ENCODE measurements around the gene DLGAP1. TPM values are rescaled to one million over a fixed set of nuclear protein-coding genes. Genes with fewer than 3 reads are reported as not detected.

Gene DLGAP1
- polyA plus RNA-seq, 1 donor from 2014 or later, result 4.5 TPM

- Histone ChIP-seq H3K9me3 (ENCODE audit: low read length) (peaks cover 3% of the 10 kb centered on the region), H3K27me3 (ENCODE audit: insufficient read depth, low read depth, low read length) (no peaks in the 10 kb centered on the region), H2AFZ (ENCODE audit: low read depth, low read length) (no peak overlapping the region), H3F3A (ENCODE audit: insufficient read depth, low read length, poor library complexity, severe bottlenecking) (no peaks in the 10 kb centered on the region), H3K79me2 (replicated peaks; ENCODE audit: insufficient read depth, low read length) (no peaks in the 10 kb centered on the region), H3K9ac (ENCODE audit: low read length) (no peak overlapping the region), H3K36me3 (ENCODE audit: insufficient read depth, low read length) (no peaks in the 10 kb centered on the region), H4K20me1 (ENCODE audit: insufficient read depth) (no peaks in the 10 kb centered on the region), H3K4me2 (ENCODE audit: low read length) (no peak overlapping the region), H3K9me2 (ENCODE audit: insufficient read depth, low read length) (no peaks in the 10 kb centered on the region), H3K27ac (ENCODE audit: low read length) (no peak overlapping the region), H3K4me3 (ENCODE audit: low read length) (no peak overlapping the region)
- TF ChIP-seq EZH2 (IDR thresholded peaks at IDR 0.05; ENCODE audit: borderline replicate concordance, insufficient read depth, low read length, poor library complexity, severe bottlenecking), result no peak
- no peak for TF ChIP-seq TAF1 (IDR thresholded peaks at IDR 0.05; ENCODE audit: low read depth)
- TF ChIP-seq SMC3 (conservative IDR thresholded peaks at IDR 0.05; ENCODE audit: poor library complexity), result no peak
- no peak for TF ChIP-seq POLR2AphosphoS5 (IDR thresholded peaks at IDR 0.05)
Observed at GRCh38 chr18:3855966-3856365, 599.1 kb downstream of the DLGAP1 start.

- H4K20me1 ChIP-seq (ENCODE audit: insufficient read depth), result no peaks in the 10 kb centered on the region
- H3K27me3 ChIP-seq (ENCODE audit: insufficient read depth, low read depth, low read length), result no peaks in the 10 kb centered on the region
- H2AFZ ChIP-seq (ENCODE audit: low read depth, low read length), result no peak overlapping the region
- H3K9ac ChIP-seq (ENCODE audit: low read length), result no peak overlapping the region
- no peaks in the 10 kb centered on the region for H3F3A ChIP-seq (ENCODE audit: insufficient read depth, low read length, poor library complexity, severe bottlenecking)
- no peak overlapping the region for H3K4me3 ChIP-seq (ENCODE audit: low read length)
- H3K79me2 ChIP-seq (replicated peaks; ENCODE audit: insufficient read depth, low read length), result no peaks in the 10 kb centered on the region
- no peak overlapping the region for H3K4me2 ChIP-seq (ENCODE audit: low read length)
- TF ChIP-seq EZH2 (IDR thresholded peaks at IDR 0.05; ENCODE audit: borderline replicate concordance, insufficient read depth, low read length, poor library complexity, severe bottlenecking), result no peak
- TF ChIP-seq SMC3 (conservative IDR thresholded peaks at IDR 0.05; ENCODE audit: poor library complexity), result no peak
- H3K36me3 ChIP-seq (ENCODE audit: insufficient read depth, low read length), result no peaks in the 10 kb centered on the region
- H3K9me2 ChIP-seq (ENCODE audit: insufficient read depth, low read length), result no peaks in the 10 kb centered on the region
- peaks cover 3% of the 10 kb centered on the region for H3K9me3 ChIP-seq (ENCODE audit: low read length)
- no peak overlapping the region for H3K27ac ChIP-seq (ENCODE audit: low read length)
Observed at GRCh38 chr18:3852321-3852720, 602.8 kb downstream of the DLGAP1 start.

GRCh38 chr18:3851159-3851558 lies 603.9 kb downstream of the DLGAP1 start:
- no peak for TF ChIP-seq RAD21 (conservative IDR thresholded peaks at IDR 0.05)
- no peak for TF ChIP-seq REST (IDR thresholded peaks at IDR 0.05; ENCODE audit: borderline replicate concordance)
- TF ChIP-seq EZH2 (IDR thresholded peaks at IDR 0.05; ENCODE audit: borderline replicate concordance, insufficient read depth, low read length, poor library complexity, severe bottlenecking), result no peak
- no peak for TF ChIP-seq MXI1 (conservative IDR thresholded peaks at IDR 0.05; ENCODE audit: poor library complexity, severe bottlenecking)
- no peak for TF ChIP-seq TAF1 (IDR thresholded peaks at IDR 0.05; ENCODE audit: low read depth)
- TF ChIP-seq EP300 (conservative IDR thresholded peaks at IDR 0.05; ENCODE audit: poor library complexity, severe bottlenecking), result no peak
- no peak for TF ChIP-seq SMC3 (conservative IDR thresholded peaks at IDR 0.05; ENCODE audit: poor library complexity)
- TF ChIP-seq POLR2AphosphoS5 (IDR thresholded peaks at IDR 0.05), result no peak
- no peak for TF ChIP-seq CTCF (IDR thresholded peaks at IDR 0.05; ENCODE audit: poor library complexity, severe bottlenecking)
- Histone ChIP-seq H3K4me3 (ENCODE audit: low read length) (no peak overlapping the region), H2AFZ (ENCODE audit: low read depth, low read length) (no peak overlapping the region), H3K79me2 (replicated peaks; ENCODE audit: insufficient read depth, low read length) (no peaks in the 10 kb centered on the region), H3K27me3 (ENCODE audit: insufficient read depth, low read depth, low read length) (no peaks in the 10 kb centered on the region), H3K9ac (ENCODE audit: low read length) (no peak overlapping the region), H3K9me2 (ENCODE audit: insufficient read depth, low read length) (no peaks in the 10 kb centered on the region), H3K27ac (ENCODE audit: low read length) (no peak overlapping the region), H4K20me1 (ENCODE audit: insufficient read depth) (no peaks in the 10 kb centered on the region), H3K36me3 (ENCODE audit: insufficient read depth, low read length) (no peaks in the 10 kb centered on the region), H3F3A (ENCODE audit: insufficient read depth, low read length, poor library complexity, severe bottlenecking) (no peaks in the 10 kb centered on the region), H3K4me2 (ENCODE audit: low read length) (no peak overlapping the region), H3K9me3 (ENCODE audit: low read length) (peaks cover 3% of the 10 kb centered on the region)

All from neural cell (in vitro differentiated cells).